Immature natural killer cell (primary cell): Measurements from ENCODE around the gene CAPZB. TPM values are rescaled to one million over a fixed set of nuclear protein-coding genes. Genes with fewer than 3 reads are reported as not detected.

Experiments
- DNase-seq, 3 donors: peaks; one replicate each; pipeline ENCODE4 v3.0.0; 2022; ENCODE audit warnings: mixed read lengths in 1 of 3
- H3K27ac Mint-ChIP-seq, 6 donors: one replicate each; pipeline ENCODE4 v1.8.0; 2020; ENCODE audit warnings: mixed read lengths in 6 of 6, mild to moderate bottlenecking in 5 of 6, inconsistent platforms in 4 of 6, moderate library complexity in 3 of 6
- H3K27me3 Mint-ChIP-seq, 3 donors: one replicate each; pipeline ENCODE4 v1.8.0; 2020 to 2021; ENCODE audit warnings: low read depth in 3 of 3, mild to moderate bottlenecking in 3 of 3, mixed read lengths in 3 of 3, moderate library complexity in 3 of 3, inconsistent platforms in 1 of 3
- H3K36me3 Mint-ChIP-seq, 3 donors: one replicate each; pipeline ENCODE4 v1.8.0; 2020; ENCODE audit warnings: mixed read lengths in 3 of 3, inconsistent platforms in 2 of 3, mild to moderate bottlenecking in 2 of 3
- H3K4me1 Mint-ChIP-seq, 2 donors: one replicate each; pipeline ENCODE4 v1.8.0; 2020; ENCODE audit warnings: inconsistent platforms in 2 of 2, mild to moderate bottlenecking in 2 of 2, mixed read lengths in 2 of 2, moderate library complexity in 1 of 2
- H3K4me3 Mint-ChIP-seq, 5 donors: one replicate each; pipeline ENCODE4 v1.8.0; 2020; ENCODE audit warnings: mild to moderate bottlenecking in 5 of 5, mixed read lengths in 5 of 5, inconsistent platforms in 3 of 5, moderate library complexity in 3 of 5
- H3K9me3 Mint-ChIP-seq, 6 donors: one replicate each; pipeline ENCODE4 v1.8.0; 2020; ENCODE audit warnings: mild to moderate bottlenecking in 6 of 6, mixed read lengths in 6 of 6, inconsistent platforms in 4 of 6, moderate library complexity in 3 of 6
- polyA plus RNA-seq, 3 donors: library from polyadenylated mRNA; unstranded; fragments of 300-500 nt; fragmentation: Illumina TruSeq; gene quantifications; one replicate each; pipeline ENCODE4 v1.2.3, GENCODE V29; 2021

The CAPZB gene
- polyA plus RNA-seq, 3 donors from 2014 or later, result 447 to 644 (median 455) TPM

DNA sequence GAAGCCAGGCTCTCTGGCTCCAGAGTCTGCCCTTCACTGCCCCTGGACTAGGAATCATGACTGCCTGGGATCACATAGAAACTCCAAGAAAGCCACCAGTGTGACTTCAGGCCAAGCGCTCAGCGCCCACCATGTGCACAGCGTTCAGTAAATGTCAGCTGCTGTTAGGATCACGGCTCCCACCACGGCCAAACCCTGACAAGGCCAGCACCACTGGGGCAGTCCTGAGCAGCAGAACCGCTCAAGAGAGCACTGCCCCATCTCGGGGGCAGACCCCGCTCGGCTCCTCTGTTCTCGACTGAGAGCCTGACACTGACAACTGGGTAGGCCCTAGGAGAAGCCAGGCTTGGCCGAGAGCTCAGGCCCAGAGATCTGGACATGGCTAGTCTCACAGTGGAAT, 10.0 kb downstream of the CAPZB start:
- H3K9me3 Mint-ChIP-seq, result no peaks in the 10 kb centered on the region
- H3K36me3 Mint-ChIP-seq, result peaks cover 0 to 9% (median 7%) of the 10 kb centered on the region in 3 donors
- peak overlapping the region in 2 of 5 donors; percentile 45 to 87 for H3K4me3 Mint-ChIP-seq
- peaks cover 94 to 96% of the 10 kb centered on the region in 2 donors for H3K4me1 Mint-ChIP-seq
- peak overlapping the region; percentile 91 to 99 (median 96) for H3K27ac Mint-ChIP-seq
- DNase-seq, result no peak
- H3K27me3 Mint-ChIP-seq, result peaks cover 0 to 15% (median 3%) of the 10 kb centered on the region in 3 donors

GRCh38 chr1:19472174-19472573, 13.2 kb downstream of the CAPZB start:
- Mint-ChIP-seq H3K9me3 (no peaks in the 10 kb centered on the region), H3K27me3 (peaks cover 0 to 5% (median 0%) of the 10 kb centered on the region in 3 donors), H3K4me3 (peak overlapping the region in 1 of 5 donors; percentile 10)

GRCh38 chr1:19469004-19469403, 16.3 kb downstream of the CAPZB start:
- Mint-ChIP-seq H3K4me3 (peak overlapping the region; percentile 63 to 80 (median 69)), H3K27ac (peak overlapping the region; percentile 88 to 94 (median 90)), H3K9me3 (no peaks in the 10 kb centered on the region)

More at GRCh38 chr1:19472174-19472573, 13.2 kb downstream of the CAPZB start:
- H3K27ac Mint-ChIP-seq, result peak overlapping the region; percentile 50 to 83 (median 75)
- H3K36me3 Mint-ChIP-seq, result peaks cover 0 to 9% (median 7%) of the 10 kb centered on the region in 3 donors
- no peak for DNase-seq
- peaks cover 94 to 96% of the 10 kb centered on the region in 2 donors for H3K4me1 Mint-ChIP-seq

GRCh38 chr1:19468397-19468956, 16.9 kb downstream of the CAPZB start:
- Mint-ChIP-seq H3K27me3 (no peaks in the 10 kb centered on the region), H3K36me3 (peaks cover 0 to 10% (median 9%) of the 10 kb centered on the region in 3 donors), H3K4me1 (peaks cover 89 to 96% of the 10 kb centered on the region in 2 donors), H3K9me3 (no peaks in the 10 kb centered on the region), H3K27ac (peak overlapping the region; percentile 88 to 94 (median 90)), H3K4me3 (peak overlapping the region; percentile 63 to 80 (median 69))
- peak in 1 of 3 donors; percentile 18 for DNase-seq

More at GRCh38 chr1:19469004-19469403, 16.3 kb downstream of the CAPZB start:
- Mint-ChIP-seq H3K27me3 (no peaks in the 10 kb centered on the region), H3K36me3 (peaks cover 0 to 10% (median 9%) of the 10 kb centered on the region in 3 donors), H3K4me1 (peaks cover 89 to 96% of the 10 kb centered on the region in 2 donors)
- no peak for DNase-seq

- peak overlapping the region; percentile 88 to 94 (median 90) for H3K27ac Mint-ChIP-seq
- H3K27me3 Mint-ChIP-seq, result no peaks in the 10 kb centered on the region
- H3K4me1 Mint-ChIP-seq, result peaks cover 92 to 98% of the 10 kb centered on the region in 2 donors
- no peaks in the 10 kb centered on the region for H3K9me3 Mint-ChIP-seq
- peaks cover 0 to 10% (median 9%) of the 10 kb centered on the region in 3 donors for H3K36me3 Mint-ChIP-seq
- peak overlapping the region; percentile 63 to 80 (median 69) for H3K4me3 Mint-ChIP-seq
- no peak for DNase-seq
Observed at GRCh38 chr1:19467199-19468187, 17.8 kb downstream of the CAPZB start.

DNA sequence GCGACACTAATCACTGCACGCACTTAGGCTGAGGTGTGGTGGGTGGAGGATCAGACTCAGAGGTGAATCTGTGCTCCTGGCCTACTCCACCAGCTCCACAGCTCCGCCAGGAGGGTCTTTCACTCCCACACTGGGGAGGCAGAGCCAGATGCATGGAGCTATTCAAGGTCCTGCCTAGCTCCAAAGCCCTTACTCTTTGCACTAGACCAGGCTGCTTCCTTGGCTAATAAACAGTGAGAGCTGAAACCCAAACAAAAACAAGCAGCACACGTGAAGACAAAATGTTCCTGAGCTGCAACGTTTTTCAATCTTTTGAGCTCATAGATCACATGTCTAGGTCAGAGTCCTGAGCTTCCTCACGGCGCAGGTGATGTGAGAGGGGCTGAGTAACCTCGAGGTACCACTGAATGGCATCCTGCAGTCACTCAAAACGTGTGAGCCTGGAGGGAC, 19.2 kb downstream of the CAPZB start:
- DNase-seq, result no peak
- peak overlapping the region; percentile 16 to 84 (median 64) for H3K27ac Mint-ChIP-seq
- no peaks in the 10 kb centered on the region for H3K9me3 Mint-ChIP-seq
- H3K36me3 Mint-ChIP-seq, result peaks cover 0 to 6% (median 3%) of the 10 kb centered on the region in 3 donors
- H3K4me3 Mint-ChIP-seq, result peak overlapping the region in 1 of 5 donors; percentile 3
- peaks cover 92 to 98% of the 10 kb centered on the region in 2 donors for H3K4me1 Mint-ChIP-seq
- no peaks in the 10 kb centered on the region for H3K27me3 Mint-ChIP-seq

- no peaks in the 10 kb centered on the region for H3K9me3 Mint-ChIP-seq
- peaks cover 92 to 98% of the 10 kb centered on the region in 2 donors for H3K4me1 Mint-ChIP-seq
- H3K36me3 Mint-ChIP-seq, result peaks cover 0 to 3% (median 0%) of the 10 kb centered on the region in 3 donors
- H3K27me3 Mint-ChIP-seq, result no peaks in the 10 kb centered on the region
- H3K27ac Mint-ChIP-seq, result peak overlapping the region; percentile 61 to 84 (median 82)
- H3K4me3 Mint-ChIP-seq, result no peak overlapping the region
- no peak for DNase-seq
Observed at GRCh38 chr1:19465650-19466049, 19.7 kb downstream of the CAPZB start.

- Mint-ChIP-seq H3K4me1 (peaks cover 89 to 96% of the 10 kb centered on the region in 2 donors), H3K9me3 (no peaks in the 10 kb centered on the region), H3K27me3 (no peaks in the 10 kb centered on the region), H3K4me3 (peak overlapping the region in 2 of 5 donors; percentile 55), H3K27ac (peak overlapping the region; percentile 71 to 84 (median 82)), H3K36me3 (peaks cover 0 to 3% (median 0%) of the 10 kb centered on the region in 3 donors)
- no peak for DNase-seq
Observed at GRCh38 chr1:19465123-19465522, 20.2 kb downstream of the CAPZB start.

- no peaks in the 10 kb centered on the region for H3K9me3 Mint-ChIP-seq
- H3K4me1 Mint-ChIP-seq, result peaks cover 89 to 96% of the 10 kb centered on the region in 2 donors
- no peaks in the 10 kb centered on the region for H3K27me3 Mint-ChIP-seq
- DNase-seq, result no peak
- H3K4me3 Mint-ChIP-seq, result peak overlapping the region; percentile 2 to 55 (median 51)
- H3K27ac Mint-ChIP-seq, result peak overlapping the region; percentile 71 to 84 (median 82)
- peaks cover 0 to 3% (median 0%) of the 10 kb centered on the region in 3 donors for H3K36me3 Mint-ChIP-seq
Observed at GRCh38 chr1:19464696-19465095, 20.6 kb downstream of the CAPZB start.

DNA sequence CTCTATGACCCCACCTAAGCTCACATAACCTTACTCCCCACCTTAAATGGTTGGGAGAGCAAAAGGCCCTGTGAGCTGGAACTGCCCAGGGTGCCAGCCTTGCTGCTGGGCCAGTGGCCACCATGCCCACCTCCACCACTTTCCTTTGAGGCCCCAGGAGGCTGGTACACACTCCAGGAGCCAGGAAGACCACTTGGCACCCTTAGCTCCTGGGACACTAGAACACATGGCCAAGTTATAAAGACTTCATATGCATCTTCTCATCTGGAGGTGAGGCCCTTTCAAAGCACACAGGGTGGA, 21.9 kb downstream of the CAPZB start:
- H3K27ac Mint-ChIP-seq, result peak overlapping the region; percentile 71 to 95 (median 94)
- H3K4me3 Mint-ChIP-seq, result peak overlapping the region; percentile 75 to 88 (median 81)
- no peaks in the 10 kb centered on the region for H3K9me3 Mint-ChIP-seq
- H3K4me1 Mint-ChIP-seq, result peaks cover 89 to 96% of the 10 kb centered on the region in 2 donors
- DNase-seq, result no peak
- peaks cover 0 to 3% (median 0%) of the 10 kb centered on the region in 3 donors for H3K36me3 Mint-ChIP-seq
- H3K27me3 Mint-ChIP-seq, result no peaks in the 10 kb centered on the region

- Mint-ChIP-seq H3K4me3 (peak overlapping the region; percentile 75 to 88 (median 81)), H3K4me1 (peaks cover 88 to 96% of the 10 kb centered on the region in 2 donors), H3K9me3 (no peaks in the 10 kb centered on the region), H3K27me3 (no peaks in the 10 kb centered on the region), H3K36me3 (peaks cover 0 to 3% (median 0%) of the 10 kb centered on the region in 3 donors), H3K27ac (peak overlapping the region; percentile 71 to 95 (median 94))
- DNase-seq, result peak; percentile 58 to 73 (median 67)
Observed at GRCh38 chr1:19462781-19463503, 22.4 kb downstream of the CAPZB start.

GRCh38 chr1:19461220-19461554, 24.2 kb downstream of the CAPZB start:
- no peaks in the 10 kb centered on the region for H3K27me3 Mint-ChIP-seq
- H3K27ac Mint-ChIP-seq, result peak overlapping the region in 1 of 6 donors; percentile 68
- peaks cover 91 to 96% of the 10 kb centered on the region in 2 donors for H3K4me1 Mint-ChIP-seq
- DNase-seq, result no peak
- H3K4me3 Mint-ChIP-seq, result peak overlapping the region in 1 of 5 donors; percentile 18
- H3K36me3 Mint-ChIP-seq, result peaks cover 0 to 3% (median 0%) of the 10 kb centered on the region in 3 donors
- no peaks in the 10 kb centered on the region for H3K9me3 Mint-ChIP-seq
